GM12865 (cell line): ENCODE measurements around the gene ERFE.

Experiments
- DNase-seq: peaks from one replicate; pipeline ENCODE4 v3.0.0; 2010; ENCODE audit warnings: low read depth
- H3K4me3 ChIP-seq: 2 replicates; pipeline ENCODE4 v1.5.1; 2011; ENCODE audit warnings: mild to moderate bottlenecking, low read depth, low read length, control low read depth
- CTCF ChIP-seq: IDR thresholded peaks from 2 replicates; pipeline ENCODE4 v1.5.1; 2011; ENCODE audit warnings: low read length, control low read depth, low read depth, inconsistent platforms; ENCODE audit not compliant: insufficient read depth; ENCODE audit errors: missing control alignments

ERFE gene

GRCh38 chr2:238187618-238188548, 29.1 kb downstream of the ERFE start:
- no peak for TF ChIP-seq CTCF
- no peak overlapping the region for H3K4me3 ChIP-seq
- DNase-seq, result no peak

GRCh38 chr2:238190445-238190844, 31.7 kb downstream of the ERFE start:
- no peak for DNase-seq
- no peak for TF ChIP-seq CTCF
- H3K4me3 ChIP-seq, result no peak overlapping the region

GRCh38 chr2:238202326-238203093, 43.7 kb downstream of the ERFE start:
- DNase-seq, result peak; percentile 26
- no peak for TF ChIP-seq CTCF
- H3K4me3 ChIP-seq, result peak overlapping the region; percentile 82

- no peak for TF ChIP-seq CTCF
- DNase-seq, result peak; percentile 91
- peak within 1 kb of the TSS; percentile 82 for H3K4me3 ChIP-seq
Measured at GRCh38 chr2:238203094-238203972, 44.6 kb downstream of the ERFE start, which contains the start of gene ILKAP. Gene ILKAP, minus strand, starts transcription at chr2:238203695. Its CDS starts 142 bp downstream, at chr2:238203553.

GRCh38 chr2:238203973-238204683, 45.4 kb downstream of the ERFE start:
- TF ChIP-seq CTCF, result no peak
- peak; percentile 16 for DNase-seq
- H3K4me3 ChIP-seq, result peak overlapping the region; percentile 73

- TF ChIP-seq CTCF, result no peak
- DNase-seq, result no peak
- H3K4me3 ChIP-seq, result no peak overlapping the region
Measured at GRCh38 chr2:238207006-238207405, 48.2 kb downstream of the ERFE start.
